ENCODE data around the gene STK38.

The STK38 gene

DNA sequence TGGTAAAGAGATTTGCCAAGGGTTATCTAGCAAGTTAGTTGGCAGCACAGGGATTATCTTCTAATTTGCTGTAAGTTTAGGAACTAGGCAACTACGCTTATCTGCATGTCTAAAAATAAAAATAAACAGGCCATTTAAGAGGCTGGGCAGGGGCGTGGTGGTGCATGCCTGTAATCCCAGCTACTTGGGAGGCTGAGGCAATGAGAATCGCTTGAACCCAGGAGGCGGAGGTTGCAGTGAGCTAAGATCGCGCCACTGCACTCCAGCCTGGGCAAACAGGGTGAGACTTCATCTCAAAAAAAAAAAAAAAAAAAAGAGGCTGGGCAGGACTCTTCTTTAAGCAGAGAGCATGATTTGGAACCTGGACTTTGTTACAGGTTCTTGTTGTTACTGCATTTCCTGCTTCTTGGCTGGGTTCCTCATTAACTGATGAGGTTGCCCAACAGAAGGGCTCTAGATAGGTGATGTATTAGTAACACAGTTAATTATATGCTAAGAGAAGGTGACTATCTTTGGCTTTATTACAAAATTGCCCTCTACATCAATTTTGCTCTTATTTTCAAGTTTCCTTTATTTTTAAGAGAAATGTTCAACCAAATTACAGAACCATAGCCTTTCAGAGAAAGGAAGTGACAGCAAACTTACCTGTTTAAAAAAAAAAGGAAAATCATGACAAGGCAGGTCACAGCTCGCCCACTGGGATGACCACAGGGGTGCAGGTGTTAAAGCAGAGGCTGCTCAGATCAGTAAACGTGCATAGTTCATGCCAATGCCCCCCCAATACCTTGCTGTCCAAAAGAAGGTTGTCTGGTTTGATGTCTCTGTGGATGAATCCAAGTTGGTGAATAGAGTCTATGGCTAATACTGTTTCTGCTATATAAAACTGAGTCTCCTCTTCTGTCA lies 32.5 kb downstream of the STK38 start:
- no peak overlapping the region for H2AFZ ChIP-seq
- H3K4me2 ChIP-seq (ENCODE audit: low read length), result no peak overlapping the region
- no peaks in the 10 kb centered on the region for H3K4me1 ChIP-seq
- no peak overlapping the region for H3K27ac ChIP-seq
- no peak for TF ChIP-seq CTCF (IDR thresholded peaks at IDR 0.05)
- H3K79me2 ChIP-seq, result no peaks in the 10 kb centered on the region
- no peak overlapping the region for H3K9ac ChIP-seq
- no peak overlapping the region for H3K4me3 ChIP-seq (ENCODE audit: low read depth, low read length)
- no peaks in the 10 kb centered on the region for H3K27me3 ChIP-seq (ENCODE audit: control insufficient read depth, insufficient read depth, low read length)
- no peaks in the 10 kb centered on the region for H3K36me3 ChIP-seq (ENCODE audit: control insufficient read depth, insufficient read depth, low read length)
- no peaks in the 10 kb centered on the region for H3K9me3 ChIP-seq (ENCODE audit: control insufficient read depth, low read length)

DNA sequence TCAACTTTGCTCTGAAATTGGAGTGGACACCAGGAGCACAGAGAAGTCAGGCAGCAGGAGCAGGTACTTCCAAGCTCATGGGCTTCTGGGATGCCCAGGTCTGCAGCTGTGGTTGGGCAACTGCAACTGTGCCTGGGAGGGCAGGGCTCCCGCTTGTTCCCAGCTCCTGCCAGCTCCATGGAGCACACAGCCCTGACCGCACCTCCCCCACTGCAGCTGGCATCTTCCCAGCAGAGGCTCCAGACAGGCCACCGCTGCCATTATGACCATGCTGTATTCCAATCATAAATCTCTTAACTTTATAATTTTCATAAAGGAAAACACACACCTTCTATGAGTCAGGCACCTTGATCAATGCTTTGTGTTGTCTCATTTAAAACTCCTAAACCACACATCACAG lies 36.9 kb downstream of the STK38 start:
- Histone ChIP-seq H3K27ac (no peak overlapping the region), H3K79me2 (no peaks in the 10 kb centered on the region), H3K4me2 (ENCODE audit: low read length) (no peak overlapping the region), H3K27me3 (ENCODE audit: control insufficient read depth, insufficient read depth, low read length) (no peaks in the 10 kb centered on the region), H3K36me3 (ENCODE audit: control insufficient read depth, insufficient read depth, low read length) (no peaks in the 10 kb centered on the region), H3K4me1 (no peaks in the 10 kb centered on the region), H3K4me3 (ENCODE audit: low read depth, low read length) (no peak overlapping the region), H2AFZ (no peak overlapping the region), H3K9ac (no peak overlapping the region), H3K9me3 (ENCODE audit: control insufficient read depth, low read length) (no peaks in the 10 kb centered on the region)
- TF ChIP-seq CTCF (IDR thresholded peaks at IDR 0.05), result no peak

GRCh38 chr6:36508532-36508931 lies 38.7 kb downstream of the STK38 start:
- Histone ChIP-seq H3K79me2 (no peaks in the 10 kb centered on the region), H2AFZ (no peak overlapping the region), H3K27ac (no peak overlapping the region), H3K9ac (no peak overlapping the region), H3K36me3 (ENCODE audit: control insufficient read depth, insufficient read depth, low read length) (no peaks in the 10 kb centered on the region), H3K4me1 (no peaks in the 10 kb centered on the region), H3K9me3 (ENCODE audit: control insufficient read depth, low read length) (no peaks in the 10 kb centered on the region), H3K4me2 (ENCODE audit: low read length) (no peak overlapping the region), H3K27me3 (ENCODE audit: control insufficient read depth, insufficient read depth, low read length) (no peaks in the 10 kb centered on the region), H3K4me3 (ENCODE audit: low read depth, low read length) (no peak overlapping the region)
- no peak for TF ChIP-seq CTCF (IDR thresholded peaks at IDR 0.05)

DNA sequence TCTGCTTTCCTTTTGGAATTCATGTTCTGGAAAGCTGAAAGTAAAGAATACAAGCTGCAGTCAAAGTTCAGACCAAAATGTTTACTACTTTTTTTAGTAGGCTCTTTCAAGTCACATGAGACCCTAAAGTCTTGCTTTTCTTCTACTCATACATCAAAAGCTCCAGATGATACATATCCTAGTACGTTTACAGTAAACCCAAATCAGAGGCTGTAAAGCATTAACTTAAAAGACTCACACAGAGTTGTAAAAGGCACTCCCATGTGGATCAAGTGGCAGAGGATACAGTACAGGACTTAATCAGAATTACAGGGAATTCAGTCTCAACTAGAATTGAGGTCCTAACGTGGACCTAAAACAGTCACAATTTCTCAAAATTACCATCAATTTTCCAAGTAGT lies 40.7 kb downstream of the STK38 start:
- no peak overlapping the region for H3K27ac ChIP-seq
- no peak overlapping the region for H3K4me2 ChIP-seq (ENCODE audit: low read length)
- H3K4me3 ChIP-seq (ENCODE audit: low read depth, low read length), result no peak overlapping the region
- no peak overlapping the region for H3K9ac ChIP-seq
- no peaks in the 10 kb centered on the region for H3K27me3 ChIP-seq (ENCODE audit: control insufficient read depth, insufficient read depth, low read length)
- H3K4me1 ChIP-seq, result no peaks in the 10 kb centered on the region
- H3K79me2 ChIP-seq, result no peaks in the 10 kb centered on the region
- H3K9me3 ChIP-seq (ENCODE audit: control insufficient read depth, low read length), result no peaks in the 10 kb centered on the region
- no peaks in the 10 kb centered on the region for H3K36me3 ChIP-seq (ENCODE audit: control insufficient read depth, insufficient read depth, low read length)
- no peak for TF ChIP-seq CTCF (IDR thresholded peaks at IDR 0.05)
- H2AFZ ChIP-seq, result no peak overlapping the region

All from parathyroid adenoma (tissue), 2 donors.